Activated T-helper 1 cell treated with Interleukin-2 at 50 U/mL for 16 hours (primary cell): ENCODE measurements around the gene PRDX3.
A peak's percentile ranks its signal among the peaks of the same experiment; 100 is the strongest.
"Not testable (repeated sequence)": the region's sequence is repeated elsewhere in the genome, so short reads cannot be mapped to it uniquely, and the experiment has no call there.

Experiments used
- DNase-seq: peaks from one replicate; pipeline ENCODE4 v3.0.0-alpha.2; 2020; ENCODE audit warnings: low read depth

PRDX3 gene

DNA sequence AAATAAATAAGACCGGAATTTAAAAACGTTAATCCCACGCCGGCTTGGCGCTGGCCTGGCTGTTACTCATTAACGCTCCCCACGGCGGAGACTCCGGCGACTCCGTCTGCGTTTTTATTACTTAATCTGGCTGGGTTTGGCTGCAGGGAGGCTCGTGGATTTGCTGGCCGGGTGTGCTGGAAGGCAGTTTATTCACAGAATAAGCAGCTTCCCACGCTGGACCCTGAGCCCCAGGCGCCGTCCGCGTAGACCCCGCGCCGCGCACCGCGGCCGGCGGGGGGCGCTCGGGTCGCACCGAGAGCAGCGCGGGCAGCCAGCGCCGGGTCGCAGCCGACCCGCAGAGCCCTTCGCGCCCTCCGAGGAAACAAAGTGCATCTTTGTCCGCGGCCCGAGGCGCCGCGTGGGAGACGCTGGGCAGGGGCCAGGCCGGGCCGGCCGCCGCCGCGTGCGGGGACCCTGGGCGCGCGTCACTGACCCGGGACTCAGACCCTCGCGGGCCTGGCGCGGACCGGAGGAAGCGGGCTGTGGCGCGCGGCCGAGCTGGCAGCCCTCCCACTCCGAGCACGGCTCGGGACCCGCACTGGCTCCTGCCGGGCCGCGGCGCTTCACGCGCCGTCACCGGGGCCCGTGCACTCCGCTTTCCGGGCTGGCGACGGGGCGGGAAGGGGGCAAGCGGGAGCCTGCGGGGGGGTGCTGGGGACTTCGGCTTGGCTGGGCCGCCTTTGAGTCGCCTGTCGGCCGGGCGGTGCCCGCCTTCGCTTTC lies 28.2 kb upstream of the PRDX3 start:
- peak; percentile 58 for DNase-seq

DNA sequence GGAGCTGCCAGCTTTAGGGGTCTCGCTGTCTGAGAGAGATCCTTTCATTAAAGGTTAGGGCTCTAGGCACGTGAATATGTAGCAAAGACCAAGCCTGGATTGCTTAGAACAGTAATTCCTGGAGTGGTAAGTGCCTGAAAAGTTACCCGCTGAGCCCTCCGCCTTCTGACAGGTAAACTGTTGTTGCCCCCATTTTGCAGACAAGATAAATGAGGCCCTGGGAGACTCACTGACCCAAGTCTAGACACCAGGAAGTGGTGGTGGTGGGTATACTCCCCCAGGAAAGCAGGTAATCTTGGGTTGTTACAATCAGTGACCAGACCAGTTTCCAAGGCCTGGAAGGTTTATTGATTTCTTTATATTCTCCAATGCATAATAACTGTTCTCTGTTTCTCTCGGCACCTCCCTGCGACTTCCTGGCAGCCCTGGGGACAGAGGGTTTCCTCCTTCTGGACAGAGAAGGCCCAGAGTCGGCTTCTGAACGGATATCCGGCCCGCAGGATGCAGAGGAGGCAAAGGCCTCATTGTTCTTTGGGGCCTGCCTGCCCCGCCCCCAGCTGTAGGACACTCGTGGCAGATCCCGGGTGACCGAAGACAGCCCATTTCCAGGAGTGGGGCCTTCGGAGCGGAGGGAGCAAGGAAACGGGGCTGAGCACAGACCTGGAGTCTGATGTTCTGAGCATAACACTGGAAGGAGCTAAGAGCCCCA lies 27.4 kb upstream of the PRDX3 start:
- no peak for DNase-seq

DNA sequence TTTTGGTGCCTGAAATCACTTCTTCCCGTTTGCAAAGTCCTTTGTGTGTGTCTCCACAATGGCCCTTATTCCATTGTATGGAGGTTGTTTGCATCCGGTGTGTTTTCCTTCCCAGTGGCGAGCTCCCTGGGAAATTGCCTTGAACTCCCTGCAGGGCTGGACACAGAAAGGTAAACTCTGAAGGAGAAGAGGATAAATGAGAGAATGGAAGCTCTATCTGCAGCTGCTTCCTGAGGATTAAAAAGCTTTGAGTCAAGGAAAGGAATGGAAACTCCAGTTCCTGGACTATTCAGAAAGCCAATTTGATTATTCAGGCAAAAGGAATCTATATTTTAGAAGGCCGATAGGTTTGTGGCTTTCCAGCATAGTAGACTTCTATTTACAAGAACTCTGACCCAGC lies 24.4 kb upstream of the PRDX3 start:
- DNase-seq: no peak

DNA sequence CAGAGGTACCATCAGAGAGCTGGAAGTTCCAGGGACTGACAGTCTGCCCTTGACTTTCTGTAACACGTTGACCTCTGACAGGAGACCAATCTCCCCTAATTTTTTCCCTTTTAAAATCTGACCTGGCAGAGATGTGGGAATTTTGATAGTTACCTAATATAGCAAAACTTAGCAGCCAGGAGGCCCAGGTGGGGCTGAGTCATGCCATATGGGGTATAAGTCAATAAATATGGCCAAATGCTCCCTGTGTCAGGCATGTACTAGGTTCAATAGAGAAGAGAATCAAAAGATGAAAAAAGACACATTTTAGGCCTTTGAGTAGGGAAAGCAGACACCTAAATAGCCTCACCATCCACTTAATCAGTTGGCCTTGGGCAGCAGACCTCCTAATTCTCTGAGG lies 22.6 kb upstream of the PRDX3 start:
- DNase-seq: no peak

DNA sequence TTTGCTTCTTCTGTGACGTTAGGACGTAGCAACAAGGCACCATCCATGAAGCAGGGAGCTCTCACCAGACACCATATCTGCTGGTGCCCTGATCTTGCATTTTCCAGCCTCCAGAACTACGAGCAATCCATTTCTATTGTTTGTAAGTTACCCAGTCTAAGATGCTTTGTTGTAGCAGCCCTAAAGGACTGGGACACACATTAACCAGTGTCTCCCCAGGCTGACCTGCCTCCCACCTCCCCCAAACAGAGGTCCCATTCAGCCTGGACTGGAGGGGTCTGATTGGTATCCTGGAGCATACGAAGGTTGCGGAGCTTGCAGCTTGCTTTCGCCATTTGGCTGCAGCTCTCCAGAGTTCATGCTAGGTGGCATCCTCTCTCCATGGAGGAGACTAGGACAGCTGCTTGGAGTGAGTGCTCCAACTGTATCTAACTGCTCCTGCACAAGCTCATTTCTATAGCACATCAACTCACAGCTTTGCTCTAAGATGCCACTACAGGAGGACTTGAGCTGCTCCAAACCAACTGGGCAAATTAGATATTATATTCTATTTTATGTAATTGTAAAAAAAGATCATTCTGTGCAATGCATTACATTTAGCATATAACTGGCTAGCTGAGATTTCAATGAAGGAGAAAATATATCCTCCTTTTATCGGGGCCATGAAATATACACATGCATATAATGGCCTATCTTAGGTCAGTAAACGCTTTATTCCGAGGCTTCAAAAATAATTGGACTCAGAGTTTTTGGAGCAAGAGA lies 20.8 kb upstream of the PRDX3 start:
- no peak for DNase-seq

DNA sequence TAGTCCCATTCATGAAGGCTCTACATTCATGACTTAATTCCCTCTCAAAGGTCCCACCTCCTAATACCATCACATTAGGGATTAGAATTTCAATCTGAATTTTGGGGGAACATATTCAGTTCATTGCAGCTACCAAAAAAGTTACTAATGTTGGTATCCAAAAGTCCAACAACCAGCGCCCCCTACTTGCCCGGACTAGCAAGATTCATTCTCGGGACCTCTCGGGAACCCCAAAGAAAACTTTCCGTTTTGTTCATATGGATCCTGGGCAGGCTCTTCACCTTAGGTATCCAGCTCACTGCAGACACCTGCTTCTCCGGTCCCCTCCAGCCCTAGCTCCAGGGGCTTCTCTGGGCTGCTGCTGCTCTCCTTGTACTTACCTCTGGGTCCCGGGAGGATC lies 19.8 kb upstream of the PRDX3 start:
- no peak for DNase-seq

DNA sequence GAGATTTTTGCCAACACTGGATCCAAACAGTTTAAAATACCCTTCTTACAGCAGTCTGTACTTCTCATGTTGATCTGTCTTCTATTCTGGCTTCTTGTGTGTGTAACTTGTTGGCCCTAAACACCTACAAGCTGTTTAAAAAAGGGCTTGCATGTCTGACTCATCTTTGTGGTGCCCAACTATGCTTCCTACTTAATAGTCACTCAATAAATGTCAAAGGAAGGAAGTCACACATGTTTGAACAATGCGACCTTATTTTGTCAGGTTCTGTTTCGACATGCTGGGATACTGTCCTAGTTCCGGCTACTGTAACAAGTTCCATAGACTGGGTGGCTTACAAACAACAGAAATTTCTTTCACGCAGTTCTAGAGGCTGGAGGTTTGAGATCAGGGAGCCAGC lies 19.3 kb upstream of the PRDX3 start:
- no peak for DNase-seq

DNA sequence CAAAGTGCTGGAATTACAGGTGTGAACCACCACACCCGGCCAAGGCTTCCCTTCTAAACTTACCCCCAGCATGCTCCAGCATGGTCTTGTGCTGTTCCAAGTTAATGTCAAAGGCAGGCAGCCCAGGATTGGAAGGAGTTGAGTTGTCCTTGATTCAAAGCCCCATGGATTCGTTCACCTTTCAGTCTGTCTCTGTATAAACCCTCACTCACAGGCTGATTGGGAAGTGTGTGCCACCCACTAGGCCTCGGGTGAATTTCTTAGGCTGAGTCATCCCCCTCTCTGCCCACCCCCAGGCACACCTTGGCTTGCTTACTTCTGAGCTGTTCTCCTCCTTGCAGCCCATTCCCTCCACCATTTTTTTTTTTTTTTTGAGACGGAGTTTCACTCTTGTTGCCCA lies 13.3 kb upstream of the PRDX3 start:
- no peak for DNase-seq

DNA sequence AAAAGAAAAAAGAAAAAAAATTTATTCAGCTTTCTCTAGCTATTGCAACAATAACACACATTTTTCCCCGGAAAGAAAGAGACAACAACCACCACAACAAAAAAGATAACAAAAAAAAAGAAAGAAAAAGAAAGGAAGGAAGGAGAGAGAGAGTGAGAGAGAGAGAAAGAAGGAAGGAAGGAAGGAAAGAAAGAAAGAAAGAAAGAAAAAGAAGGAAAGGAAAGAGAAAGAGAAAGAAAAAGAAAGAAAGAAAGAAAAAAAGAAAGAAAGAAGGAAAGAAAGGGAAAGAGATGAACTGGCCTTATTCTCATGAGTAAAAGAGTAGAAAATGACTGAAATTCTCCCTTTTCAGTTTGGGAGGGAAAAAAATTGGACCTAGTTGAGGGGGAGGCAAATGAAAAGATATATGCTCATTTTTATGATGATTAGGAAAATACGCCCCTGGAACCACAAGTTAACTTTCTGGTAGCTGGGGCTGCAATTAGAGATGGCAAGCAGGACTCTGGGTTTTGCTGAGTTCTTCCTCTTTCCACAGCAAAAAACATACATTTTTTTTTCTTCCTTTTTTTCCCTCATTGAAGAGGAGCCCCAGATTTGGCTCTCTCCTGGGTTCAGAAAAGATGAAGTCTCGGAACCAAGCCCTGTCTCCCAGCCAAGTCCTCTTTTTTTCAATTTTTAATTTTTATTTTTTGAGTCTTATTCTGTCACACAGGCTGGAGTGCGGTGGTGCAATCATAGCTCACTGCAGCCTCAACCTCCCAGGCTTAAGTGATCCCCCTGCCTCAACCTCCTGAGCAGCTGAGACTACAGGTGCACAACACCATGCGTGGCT lies 12.6 kb upstream of the PRDX3 start:
- no peak for DNase-seq

DNA sequence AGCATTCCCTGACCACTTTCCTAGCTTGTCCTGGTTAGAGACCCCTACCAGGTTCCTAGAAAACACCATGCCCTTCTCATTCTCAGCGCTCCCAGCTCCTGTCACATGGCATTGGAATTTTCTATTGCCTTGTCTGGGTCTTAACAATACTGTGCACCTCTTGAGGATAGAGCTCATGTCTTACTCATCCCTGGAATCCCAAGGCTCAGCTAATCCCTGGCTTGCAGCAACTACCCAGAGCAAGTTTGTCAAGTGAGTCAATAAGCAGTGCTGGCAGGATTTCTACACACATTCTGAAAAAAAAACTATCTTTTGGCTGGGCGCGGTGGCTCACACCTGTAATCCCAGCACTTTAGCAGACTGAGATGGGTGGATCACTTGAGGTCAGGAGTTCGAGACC lies 11.7 kb upstream of the PRDX3 start:
- DNase-seq: no peak

DNA sequence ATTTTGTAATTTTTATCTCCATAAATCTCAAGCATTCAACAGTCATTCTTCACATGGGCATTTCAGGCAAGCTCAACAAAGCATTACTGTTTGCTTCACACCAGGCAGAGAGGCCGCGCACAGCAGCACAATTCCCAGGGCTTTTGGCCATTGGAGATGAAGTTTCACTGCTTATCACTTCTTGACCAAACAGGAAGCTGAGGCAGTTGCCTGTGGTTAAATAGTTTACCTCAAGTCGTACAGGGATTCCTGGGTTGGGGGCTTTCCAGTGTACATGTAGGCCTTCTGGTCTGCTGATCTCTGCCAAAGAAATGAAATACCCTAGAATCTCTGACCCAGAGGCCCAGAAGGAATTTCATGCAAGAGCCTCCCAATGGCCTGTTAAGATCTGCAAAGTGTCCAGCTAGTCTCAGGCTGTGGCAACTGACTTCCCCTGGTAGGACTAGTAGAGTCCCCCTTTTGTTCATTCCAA lies 11.2 kb upstream of the PRDX3 start:
- DNase-seq: no peak

DNA sequence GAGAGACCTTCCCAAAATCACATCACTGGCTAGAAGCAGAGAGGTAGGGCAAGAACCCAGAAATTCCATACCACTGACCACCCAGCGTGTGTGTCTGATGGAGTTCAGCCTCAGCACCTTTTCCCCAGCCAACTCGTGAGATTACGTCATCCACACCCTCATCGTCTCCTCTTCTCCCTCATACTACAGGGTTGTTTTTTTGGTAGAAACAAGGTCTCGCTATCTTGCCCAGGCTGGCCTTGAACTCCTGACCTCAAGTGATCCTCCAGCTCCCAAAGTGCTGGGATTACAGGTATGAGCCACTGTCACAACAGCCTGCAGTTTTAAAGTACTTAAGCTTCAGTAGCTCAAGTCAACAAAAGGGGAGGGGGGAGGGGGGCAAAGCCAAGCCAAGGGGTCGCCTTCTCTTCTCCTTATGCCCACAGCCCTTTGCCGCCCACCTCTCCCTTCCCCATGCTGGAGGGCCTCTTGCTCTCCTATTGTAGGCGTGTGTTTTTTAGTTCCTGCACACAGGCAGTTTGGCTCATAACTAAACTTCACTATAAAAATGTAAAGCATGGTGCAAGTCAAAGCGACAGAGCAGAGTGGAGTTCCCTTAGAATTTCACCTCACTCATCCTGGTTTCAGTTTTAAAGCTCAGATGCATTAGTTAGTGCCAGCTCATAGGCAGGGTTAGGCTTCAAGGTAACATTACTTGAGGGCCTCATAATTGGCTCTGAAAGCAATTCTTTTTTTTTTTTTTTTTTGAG lies 5.2 kb upstream of the PRDX3 start:
- DNase-seq: no peak

DNA sequence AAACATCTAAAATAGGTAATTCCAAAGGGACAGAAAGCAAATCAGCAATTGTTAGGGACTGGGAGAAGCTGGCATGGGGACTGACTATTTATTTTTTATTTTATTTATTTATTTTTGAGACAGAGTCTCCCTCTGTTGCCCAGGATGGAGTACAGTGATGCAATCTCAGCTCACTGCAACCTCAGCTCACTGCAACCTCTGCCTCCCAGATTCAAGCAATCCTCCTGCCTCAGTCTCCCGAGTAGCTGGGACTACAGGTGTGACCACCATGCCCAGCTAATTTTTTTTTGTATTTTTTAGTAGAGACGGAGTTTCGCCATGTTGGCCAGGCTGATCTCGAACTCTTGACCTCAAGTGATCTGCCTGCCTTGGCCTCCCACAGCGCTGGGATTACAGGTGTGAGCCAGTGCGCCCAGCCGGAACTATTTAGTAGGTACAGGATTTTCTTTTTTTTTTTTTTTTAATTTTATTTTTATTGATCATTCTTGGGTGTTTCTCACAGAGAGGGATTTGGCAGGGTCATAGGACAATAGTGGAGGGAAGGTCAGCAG lies 2.3 kb upstream of the PRDX3 start:
- not testable (repeated sequence) for DNase-seq

DNA sequence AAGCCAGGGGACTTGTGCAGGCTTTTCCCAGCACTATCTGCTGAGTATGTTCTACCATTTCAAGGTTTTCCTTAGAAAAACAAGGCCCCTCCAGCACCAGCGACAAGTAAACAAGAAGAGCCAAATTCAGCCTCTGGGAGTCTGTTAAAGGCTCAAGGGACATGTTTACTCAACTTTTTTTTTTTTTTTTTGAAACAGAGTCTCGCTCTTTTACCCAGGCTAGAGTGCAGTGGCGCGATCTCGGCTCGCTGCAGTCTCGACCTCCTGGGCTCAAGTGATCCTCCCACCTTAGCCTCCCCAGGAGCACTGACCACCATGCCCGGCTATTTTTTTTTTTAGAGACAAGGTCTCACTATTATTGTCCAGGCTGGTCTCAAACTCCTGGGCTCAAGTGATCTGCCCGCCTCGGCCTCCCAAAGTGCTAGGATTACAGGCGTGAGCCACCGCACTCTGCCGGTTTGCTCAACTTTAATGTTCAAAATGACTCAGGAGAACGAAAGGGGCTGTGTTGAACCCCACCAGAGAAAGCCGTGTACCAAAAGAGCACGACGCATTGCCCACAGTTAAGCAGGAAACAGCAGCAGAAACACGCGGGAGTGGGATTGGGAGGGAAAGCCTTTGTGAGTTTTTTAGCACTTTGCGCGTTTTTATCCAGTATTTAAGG lies 772 bp downstream of the PRDX3 start:
- DNase-seq: no peak

DNA sequence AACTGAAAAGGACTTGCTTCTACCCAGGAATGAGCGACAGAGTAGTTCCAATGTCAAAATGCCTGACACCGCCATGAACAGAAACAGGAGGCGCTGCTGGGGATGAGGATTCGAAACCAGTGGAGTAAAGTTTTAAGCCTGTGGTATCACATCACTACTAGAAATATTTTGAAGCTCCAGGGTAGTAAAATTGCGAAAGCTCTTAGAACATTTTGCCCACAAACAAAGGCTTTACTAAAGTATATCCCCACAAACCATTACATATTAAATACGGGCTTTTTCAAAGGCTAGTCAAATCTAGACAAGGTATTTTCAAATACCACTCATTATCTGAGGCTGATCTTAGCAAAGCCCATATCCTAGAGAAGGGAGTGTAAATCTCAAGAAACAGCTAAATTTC lies 2.4 kb downstream of the PRDX3 start:
- DNase-seq: no peak

DNA sequence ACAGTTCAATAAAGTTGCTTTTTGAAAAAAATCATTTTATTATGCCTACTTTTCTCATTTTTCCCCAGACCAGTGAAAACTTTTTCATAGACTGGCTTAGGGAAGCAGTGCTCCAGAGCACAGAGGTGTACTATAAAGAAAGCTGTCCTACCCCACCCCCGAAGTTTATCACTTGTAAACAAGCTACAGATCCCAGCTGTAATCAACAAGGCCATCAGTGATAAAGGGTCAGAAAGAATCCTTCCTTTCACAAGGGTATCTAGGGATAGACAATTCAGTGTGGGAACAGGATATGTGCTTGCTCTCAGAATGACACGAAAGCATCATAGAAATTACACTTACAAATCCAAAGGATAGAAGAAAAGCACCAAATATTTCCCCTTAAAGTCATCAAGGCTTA lies 4.5 kb downstream of the PRDX3 start:
- no peak for DNase-seq

DNA sequence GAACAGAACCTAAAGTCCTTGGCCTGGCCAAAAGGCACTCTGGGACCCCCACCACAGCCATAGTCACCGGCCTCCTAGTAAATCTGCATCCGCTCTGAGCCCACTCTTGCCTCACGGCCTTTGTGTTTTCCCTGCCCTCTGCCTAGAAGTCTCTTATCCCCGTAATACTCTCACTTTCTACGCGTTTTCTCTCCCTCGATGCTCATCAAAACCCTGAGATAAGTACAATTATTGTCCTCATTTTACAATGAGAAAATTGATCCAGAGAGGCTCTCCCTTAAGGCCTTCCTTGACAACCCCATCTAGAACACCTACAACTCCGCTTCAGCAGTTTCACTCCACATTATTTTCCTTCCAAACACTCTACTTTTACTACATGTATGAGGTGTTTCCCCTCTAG lies 11.6 kb downstream of the PRDX3 start:
- no peak for DNase-seq

DNA sequence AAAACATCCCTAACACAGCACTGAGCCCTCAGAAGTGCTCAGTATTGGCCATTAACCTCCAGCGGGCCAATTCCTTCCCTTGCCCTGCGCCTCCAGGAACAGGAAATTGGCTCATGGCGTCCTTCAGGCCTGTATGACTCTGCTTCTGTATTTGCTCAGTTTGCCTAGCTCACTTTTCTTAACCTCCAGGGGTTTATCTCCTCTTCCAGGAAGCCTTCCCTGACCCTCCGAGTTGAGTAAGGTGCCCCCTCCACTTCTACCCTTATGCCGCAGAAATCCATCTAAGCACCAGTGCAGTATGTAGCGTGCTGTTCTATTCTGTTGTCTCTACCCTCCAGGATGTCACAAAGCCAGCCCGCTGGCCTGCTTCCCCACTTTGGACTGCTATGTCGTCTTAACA lies 12.0 kb downstream of the PRDX3 start:
- no peak for DNase-seq

DNA sequence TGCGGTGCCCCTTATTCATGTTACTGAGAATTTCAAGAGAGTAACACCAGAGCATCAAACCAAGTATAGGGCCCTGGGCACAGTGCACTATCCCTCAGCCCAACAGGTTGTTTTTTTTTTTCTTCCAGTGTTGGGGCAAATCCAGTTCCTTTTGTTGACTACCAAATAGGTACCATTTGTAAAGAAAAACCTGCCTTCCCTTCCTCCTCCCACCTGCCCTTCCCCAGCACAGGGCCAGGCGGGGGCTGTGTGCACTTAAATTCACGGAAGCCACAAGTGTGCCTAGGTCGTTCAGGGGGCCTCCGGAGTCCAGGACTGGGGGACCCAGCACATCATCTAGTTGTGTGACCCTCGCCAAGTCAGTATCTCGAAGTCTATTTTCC lies 12.5 kb downstream of the PRDX3 start:
- DNase-seq: no peak
